Esophagus (tissue), 2 donors: ENCODE data around the gene ALCAM. TPM values are rescaled to one million over a fixed set of nuclear protein-coding genes. Genes with fewer than 3 reads are reported as not detected.

Experiments used
- H3K27ac ChIP-seq, 2 donors: one replicate each; pipeline ENCODE4 v1.5.1; 2013; ENCODE audit warnings: low read depth in 2 of 2, mild to moderate bottlenecking in 2 of 2, inconsistent platforms in 1 of 2, low read length in 1 of 2, moderate library complexity in 1 of 2
- H3K27me3 ChIP-seq, 2 donors: one replicate each; pipeline ENCODE4 v1.6.1; 2013; ENCODE audit warnings: low read length in 2 of 2, control low read depth in 1 of 2, mild to moderate bottlenecking in 1 of 2; ENCODE audit not compliant: insufficient read depth in 2 of 2, control insufficient read depth in 1 of 2
- H3K36me3 ChIP-seq, 2 donors: one replicate each; pipeline ENCODE4 v1.6.1; 2013; ENCODE audit warnings: low read length in 1 of 2; ENCODE audit not compliant: control insufficient read depth in 2 of 2, insufficient read depth in 2 of 2
- H3K4me1 ChIP-seq, 2 donors: one replicate each; pipeline ENCODE4 v1.6.1; 2013; ENCODE audit warnings: low read length in 1 of 2; ENCODE audit not compliant: control insufficient read depth in 2 of 2, insufficient read depth in 2 of 2
- H3K4me3 ChIP-seq, 2 donors: one replicate each; pipeline ENCODE4 v1.5.1; 2013; ENCODE audit warnings: low read length in 2 of 2, mild to moderate bottlenecking in 2 of 2, low read depth in 1 of 2, moderate library complexity in 1 of 2
- H3K9me3 ChIP-seq, 2 donors: one replicate each; pipeline ENCODE4 v1.6.1; 2013; ENCODE audit warnings: mild to moderate bottlenecking in 2 of 2, low read depth in 1 of 2, low read length in 1 of 2, moderate library complexity in 1 of 2; ENCODE audit not compliant: control insufficient read depth in 2 of 2, insufficient read depth in 1 of 2
- WGBS, 2 donors: extraction: QIAGEN DNeasy Blood & Tissue Kit; methylation state at CpG; one replicate each; pipeline ENCODE4 v1.1.7; 2013; 5-methylcytosine and 5-hydroxymethylcytosine counted together
- polyA plus RNA-seq, 2 donors: library from polyadenylated mRNA; stranded (reverse); fragments of 200-250 nt; gene quantifications; one replicate each; pipeline ENCODE4 v1.2.3, GENCODE V29; 2013
- donor health status: healthy with polysubstance abuse.
- donor health status: Bipolar disorder and iron deficiency.

The ALCAM gene
- polyA plus RNA-seq, 2 donors = 3.3 to 5.4 TPM

DNA sequence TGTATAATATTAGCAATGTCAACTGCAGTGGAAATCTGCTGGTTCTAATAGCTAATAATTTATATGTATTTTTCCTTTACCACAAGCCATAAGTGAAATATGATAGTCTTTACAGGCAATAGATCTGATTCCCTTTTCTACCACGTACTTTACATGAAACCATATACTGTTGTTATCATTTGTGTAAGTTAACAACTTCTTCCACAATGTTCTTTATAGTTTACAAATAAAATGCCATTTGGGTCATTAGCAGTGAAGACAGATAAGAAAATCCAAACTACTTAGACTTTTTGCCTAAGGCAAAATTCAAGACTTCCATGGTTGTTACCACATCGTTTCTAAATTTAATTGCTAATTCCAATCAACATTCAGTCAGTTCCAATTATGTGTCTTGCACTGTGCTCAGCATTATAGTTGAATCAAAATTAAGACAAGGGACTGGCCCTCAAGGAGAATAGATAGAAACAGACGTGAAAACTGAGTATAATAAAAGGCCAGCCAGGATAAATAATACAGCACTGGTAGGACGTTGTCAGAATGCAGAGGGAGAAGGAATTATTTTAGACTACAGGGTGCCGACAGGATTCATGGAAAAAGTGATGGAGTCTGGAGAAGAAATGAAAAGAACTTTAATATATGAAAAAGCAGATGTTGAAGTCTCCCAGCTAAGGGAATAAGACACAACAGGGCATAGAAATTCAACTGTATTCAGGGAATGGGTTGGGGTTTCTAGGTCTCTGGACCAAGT, 249.8 kb downstream of the ALCAM start:
- no peaks in the 10 kb centered on the region for H3K4me1 ChIP-seq
- 60 to 69% methylated on average over 5 of the region's 5 CpGs for WGBS, 2 donors
- no peaks in the 10 kb centered on the region for H3K27me3 ChIP-seq

GRCh38 chr3:105618556-105618955, 251.8 kb downstream of the ALCAM start:
- no peak overlapping the region for H3K27ac ChIP-seq
- no peak overlapping the region for H3K4me3 ChIP-seq
- no peaks in the 10 kb centered on the region for H3K4me1 ChIP-seq
- no peaks in the 10 kb centered on the region for H3K9me3 ChIP-seq
- H3K36me3 ChIP-seq = no peaks in the 10 kb centered on the region
- 77 to 83% methylated on average over 5 of the region's 5 CpGs for WGBS, 2 donors
- no peaks in the 10 kb centered on the region for H3K27me3 ChIP-seq

More for the DNA sequence above, 249.8 kb downstream of the ALCAM start:
- H3K4me3 ChIP-seq = no peak overlapping the region
- no peaks in the 10 kb centered on the region for H3K36me3 ChIP-seq
- no peaks in the 10 kb centered on the region for H3K9me3 ChIP-seq
- no peak overlapping the region for H3K27ac ChIP-seq

DNA sequence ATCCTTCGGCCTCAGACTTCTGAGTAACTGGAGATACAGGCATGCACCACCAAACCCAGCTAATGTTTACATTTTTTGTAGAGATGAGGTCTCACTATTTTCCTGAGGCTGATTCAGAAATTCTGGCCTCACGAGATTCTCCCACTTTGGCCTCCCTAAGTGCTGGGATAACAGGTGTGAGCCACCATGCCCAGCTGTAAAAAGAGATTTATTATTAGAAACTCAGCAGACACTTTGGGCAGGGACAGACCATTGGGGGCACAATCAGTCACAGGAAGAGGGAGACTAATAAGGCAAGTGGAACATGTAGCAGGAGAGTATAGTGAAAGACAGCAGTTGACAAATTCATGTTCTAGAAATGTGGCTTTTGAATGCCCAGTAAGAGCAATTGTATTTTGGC, 252.9 kb downstream of the ALCAM start:
- Histone ChIP-seq H3K27ac (no peak overlapping the region), H3K4me1 (no peaks in the 10 kb centered on the region), H3K4me3 (no peak overlapping the region), H3K27me3 (no peaks in the 10 kb centered on the region), H3K36me3 (no peaks in the 10 kb centered on the region), H3K9me3 (no peaks in the 10 kb centered on the region)
- WGBS, 2 donors = 88 to 91% methylated on average over 2 of the region's 2 CpGs

GRCh38 chr3:105620236-105620635, 253.5 kb downstream of the ALCAM start:
- Histone ChIP-seq H3K9me3 (no peaks in the 10 kb centered on the region), H3K36me3 (no peaks in the 10 kb centered on the region), H3K27ac (no peak overlapping the region), H3K4me1 (no peaks in the 10 kb centered on the region), H3K4me3 (no peak overlapping the region), H3K27me3 (no peaks in the 10 kb centered on the region)
- 85 to 91% methylated on average over 2 of the region's 2 CpGs for WGBS, 2 donors

DNA sequence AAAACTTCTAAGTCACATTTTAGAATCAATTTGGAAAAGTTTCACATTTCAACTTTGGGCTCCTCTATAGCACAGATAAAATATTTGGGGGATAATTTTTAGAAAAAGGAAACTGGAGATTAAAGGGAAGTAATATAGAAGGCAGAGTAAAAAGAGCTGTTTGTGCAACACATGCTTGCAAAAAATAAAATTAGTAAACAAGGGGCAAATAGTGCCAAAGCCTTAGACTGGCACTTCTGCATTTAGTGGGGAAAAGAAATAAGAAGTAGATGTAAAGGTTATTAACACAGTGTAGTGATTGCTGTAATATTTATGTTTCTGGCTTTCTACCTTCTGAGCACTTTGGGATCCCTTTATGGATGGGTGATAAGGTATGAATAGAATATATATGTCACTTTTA, 255.5 kb downstream of the ALCAM start:
- Histone ChIP-seq H3K4me1 (no peaks in the 10 kb centered on the region), H3K4me3 (no peak overlapping the region), H3K36me3 (no peaks in the 10 kb centered on the region), H3K27ac (no peak overlapping the region), H3K27me3 (no peaks in the 10 kb centered on the region), H3K9me3 (no peaks in the 10 kb centered on the region)
